Measurements from ENCODE around the gene MCF2L2.

The MCF2L2 gene

DNA sequence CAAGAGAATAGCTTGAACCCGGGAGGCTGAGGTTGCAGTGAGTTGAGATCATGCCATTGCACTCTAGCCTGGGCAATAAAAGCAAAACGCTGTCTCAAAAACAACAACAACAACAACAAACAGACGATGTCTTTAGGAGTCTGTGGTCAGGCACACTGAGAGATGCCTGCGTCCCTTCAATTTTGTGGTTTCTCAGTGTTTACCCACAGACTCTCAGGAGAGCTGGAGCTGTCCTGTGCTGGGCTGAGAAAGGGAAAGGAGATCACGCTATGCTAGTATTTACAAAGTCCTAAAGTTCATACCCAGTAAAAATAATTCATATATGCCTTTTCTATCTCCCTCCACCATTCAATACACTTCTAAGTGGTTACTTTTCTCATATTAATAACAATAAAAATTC lies 272.2 kb downstream of the MCF2L2 start:
- no peak for DNase-seq

DNA sequence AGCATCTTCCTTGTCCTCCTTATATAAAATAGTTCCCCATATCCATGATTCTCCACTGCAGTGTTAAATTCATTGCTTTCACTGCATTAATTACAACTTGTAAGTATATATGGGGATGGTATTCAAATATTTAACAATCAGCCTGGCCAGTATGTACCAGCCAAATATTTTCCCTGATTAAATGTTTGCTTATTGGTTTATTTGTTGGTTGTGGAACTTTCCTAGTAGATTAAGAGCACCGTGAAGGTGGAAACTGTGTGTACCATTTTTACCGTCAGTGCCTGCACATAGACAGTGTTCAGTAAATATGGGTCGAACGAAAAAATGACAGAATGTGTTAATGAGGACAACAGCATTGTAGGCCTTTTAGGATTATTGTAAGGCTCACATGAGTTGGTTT lies 272.9 kb downstream of the MCF2L2 start:
- no peak for DNase-seq

DNA sequence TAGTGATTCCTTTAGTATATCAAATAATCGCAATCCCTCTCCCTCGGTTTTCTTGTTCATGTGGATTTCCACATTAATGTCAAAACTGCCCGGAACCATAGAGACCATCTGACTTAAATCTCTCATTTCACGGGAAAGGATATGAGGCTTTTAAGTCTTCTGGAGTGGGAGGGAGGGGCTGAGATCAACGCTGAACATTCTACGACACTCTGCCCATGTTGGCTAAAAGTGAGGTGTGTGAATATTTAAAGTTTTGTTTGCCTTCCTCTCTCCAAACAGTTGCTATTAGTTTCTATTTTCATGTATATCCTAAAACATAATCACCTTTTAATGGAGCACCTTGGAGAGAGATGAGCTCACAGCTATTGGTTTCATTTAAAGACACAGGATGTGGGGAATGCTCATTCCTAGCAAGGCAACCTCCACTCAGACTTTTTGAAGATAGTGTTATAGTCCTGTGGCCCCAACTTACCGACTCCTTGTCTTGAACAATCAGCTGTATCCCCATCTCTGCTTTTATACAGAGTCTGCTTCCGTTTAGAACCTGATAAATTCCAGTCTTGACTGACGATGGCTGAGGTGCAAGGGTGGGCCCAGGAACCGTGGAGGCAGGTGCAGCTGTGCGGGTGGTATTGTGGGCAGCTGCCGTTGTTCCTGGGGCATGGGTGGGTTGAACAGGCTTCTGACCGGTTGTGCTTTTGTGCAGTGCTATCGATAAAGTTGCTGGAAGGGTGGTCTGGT lies 275.0 kb downstream of the MCF2L2 start:
- DNase-seq: no peak

DNA sequence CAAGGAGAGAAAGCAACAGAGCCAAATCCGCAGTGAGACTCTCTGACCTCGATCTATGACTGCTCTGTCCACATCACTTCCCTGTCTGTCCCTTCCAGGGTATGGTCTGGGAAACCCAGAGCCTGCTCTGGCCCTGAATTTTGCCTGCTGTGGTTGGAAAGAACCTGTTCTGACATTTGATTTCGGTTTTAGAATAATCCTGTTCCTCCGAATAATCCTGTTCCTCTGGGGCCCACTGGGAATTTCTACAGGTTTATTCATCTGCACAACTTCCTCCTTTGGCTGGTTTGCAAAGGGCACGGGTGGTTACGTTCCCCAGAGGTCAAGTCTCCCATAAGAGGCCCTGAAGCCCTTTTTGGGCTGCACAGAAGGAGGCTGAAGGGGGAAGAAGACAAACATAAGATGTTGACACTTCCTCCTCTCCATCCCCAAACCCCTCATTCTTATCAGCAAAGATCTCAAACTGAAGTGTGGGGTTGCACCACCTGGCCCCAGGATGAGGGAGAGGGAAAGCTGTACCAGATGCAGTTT lies 276.5 kb downstream of the MCF2L2 start:
- DNase-seq: no peak

DNA sequence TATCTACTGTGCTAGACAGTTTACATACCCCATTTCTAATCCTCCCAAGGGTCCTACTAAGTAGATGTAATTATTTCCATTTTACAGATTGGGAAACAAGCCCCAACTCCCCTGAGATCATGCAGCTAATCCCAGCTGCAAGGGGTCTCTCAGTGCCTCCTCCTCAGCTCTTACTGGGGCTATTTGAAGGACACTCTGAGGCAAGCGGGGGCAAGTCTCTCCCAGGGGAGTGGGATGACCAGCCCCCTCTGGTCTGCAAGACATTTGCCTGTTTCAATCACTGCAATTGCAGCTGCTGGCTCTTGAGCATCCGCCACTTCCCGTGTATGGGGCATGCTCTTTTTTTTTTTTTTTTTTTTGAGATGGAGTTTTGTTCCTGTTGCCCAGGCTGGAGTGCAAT lies 277.3 kb downstream of the MCF2L2 start:
- DNase-seq: no peak

DNA sequence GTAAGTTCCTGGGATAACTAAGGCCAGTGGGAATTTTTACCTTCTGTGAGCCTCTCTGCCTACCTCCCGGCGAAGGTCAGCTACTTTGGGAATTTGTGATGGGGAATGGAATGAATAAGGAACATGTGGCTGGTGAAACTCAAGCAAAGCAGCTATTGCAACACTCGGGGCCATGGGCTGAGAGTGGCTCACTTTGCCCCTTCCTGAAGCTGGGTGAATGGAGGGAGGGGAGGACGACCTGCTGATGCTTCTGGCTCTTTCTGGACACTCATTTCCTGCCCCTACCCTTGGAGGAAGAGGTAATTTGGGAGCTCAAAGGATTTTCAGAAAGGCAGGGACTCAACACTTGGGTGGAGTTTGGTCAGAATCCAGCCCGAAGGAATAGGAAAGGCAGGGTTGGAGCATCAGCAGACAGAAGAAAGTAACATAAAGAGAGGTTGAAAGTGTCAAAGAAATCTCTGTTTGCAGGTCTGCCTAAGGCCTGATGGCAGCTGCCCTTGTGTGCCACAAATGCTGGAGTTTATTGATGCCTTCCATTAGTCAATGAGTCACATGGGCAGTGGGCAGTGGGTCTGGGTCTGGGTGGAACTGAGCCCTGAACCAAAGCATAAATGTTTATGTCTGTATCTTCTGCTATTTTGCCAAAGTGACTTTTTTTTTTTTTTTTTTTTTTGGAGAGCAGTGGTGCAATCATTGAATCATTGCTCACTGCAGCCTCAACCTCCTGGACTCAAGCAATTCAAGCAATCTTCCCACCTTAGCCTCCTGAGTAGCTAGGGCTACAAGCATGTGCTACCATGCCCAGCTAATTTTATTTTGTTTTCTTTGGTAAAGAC lies 278.3 kb downstream of the MCF2L2 start:
- DNase-seq: no peak

DNA sequence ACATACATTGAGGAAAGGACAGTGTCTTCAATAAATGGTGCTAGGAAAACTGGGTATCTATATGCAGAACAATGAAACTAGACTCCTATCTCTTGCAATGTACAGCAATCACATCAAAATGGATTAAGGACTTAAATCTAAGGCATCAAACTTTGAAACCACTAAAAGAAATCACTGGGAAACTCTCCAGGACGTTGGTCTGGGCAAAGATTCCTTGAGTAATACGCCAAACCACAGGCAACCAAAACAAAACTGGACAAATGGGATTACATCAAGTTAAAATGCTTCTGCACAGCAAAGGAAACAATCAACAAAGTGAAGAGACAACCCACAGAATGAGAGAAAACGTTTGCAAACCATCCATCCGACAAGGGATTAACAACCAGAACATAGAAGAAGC lies 280.4 kb downstream of the MCF2L2 start:
- DNase-seq: no peak

DNA sequence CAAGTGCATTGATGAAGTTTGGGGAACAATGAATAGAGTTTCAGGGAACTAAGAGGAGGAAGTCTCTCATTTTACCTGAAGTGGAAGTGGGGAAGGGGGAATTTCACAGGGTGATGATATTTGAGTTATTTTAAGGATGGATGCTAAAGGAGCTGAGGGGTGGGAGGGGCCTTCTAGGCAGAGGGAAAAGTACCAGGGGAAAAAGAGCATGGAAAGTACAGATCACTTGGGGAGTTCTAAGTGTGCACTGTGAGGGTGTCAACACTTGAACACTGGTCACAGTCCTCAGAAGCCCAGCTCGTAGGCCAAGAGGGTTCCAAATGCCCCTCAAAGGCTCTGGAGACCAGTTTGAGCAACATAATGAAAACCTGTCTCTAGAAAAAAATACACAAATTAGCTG lies 284.1 kb downstream of the MCF2L2 start:
- no peak for DNase-seq

DNA sequence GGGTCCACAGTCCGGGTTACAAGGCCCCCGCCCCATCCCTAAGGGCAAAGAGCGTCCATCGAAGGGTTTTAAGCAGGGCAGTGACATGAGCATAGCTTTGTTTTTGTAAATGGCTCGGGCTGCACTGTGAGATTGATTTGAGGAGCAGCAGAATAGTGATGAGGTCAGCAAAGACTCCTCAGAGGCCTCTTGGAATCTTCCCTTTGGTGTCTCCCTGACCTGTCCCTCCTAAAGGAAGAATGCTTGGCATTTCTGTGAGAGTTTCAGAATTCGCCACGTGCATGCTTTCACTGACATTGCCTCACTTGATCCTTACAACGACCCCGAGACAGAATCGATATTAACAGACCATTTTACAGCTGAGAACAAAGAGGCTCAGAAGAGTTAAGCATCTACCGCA lies 286.2 kb downstream of the MCF2L2 start:
- DNase-seq: no peak

DNA sequence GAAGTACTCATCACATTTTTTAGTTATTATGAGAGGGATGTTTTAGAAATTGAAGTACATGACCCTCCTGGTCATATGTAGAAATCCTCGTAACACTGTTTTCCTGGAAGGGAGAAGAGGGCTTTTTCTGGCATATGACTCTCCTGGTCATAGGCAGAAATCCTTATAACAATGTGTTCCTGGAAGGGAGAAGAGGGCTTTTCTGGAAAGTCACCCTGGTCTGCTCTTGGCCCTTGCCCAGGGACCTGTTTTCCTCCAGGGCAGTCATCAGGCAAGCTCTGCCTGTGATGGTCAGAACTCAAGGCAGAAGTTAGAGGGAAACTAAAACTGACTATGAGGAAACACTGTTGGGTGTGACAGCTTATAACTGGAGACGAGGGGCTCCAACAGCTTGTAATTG lies 293.6 kb downstream of the MCF2L2 start:
- no peak for DNase-seq

DNA sequence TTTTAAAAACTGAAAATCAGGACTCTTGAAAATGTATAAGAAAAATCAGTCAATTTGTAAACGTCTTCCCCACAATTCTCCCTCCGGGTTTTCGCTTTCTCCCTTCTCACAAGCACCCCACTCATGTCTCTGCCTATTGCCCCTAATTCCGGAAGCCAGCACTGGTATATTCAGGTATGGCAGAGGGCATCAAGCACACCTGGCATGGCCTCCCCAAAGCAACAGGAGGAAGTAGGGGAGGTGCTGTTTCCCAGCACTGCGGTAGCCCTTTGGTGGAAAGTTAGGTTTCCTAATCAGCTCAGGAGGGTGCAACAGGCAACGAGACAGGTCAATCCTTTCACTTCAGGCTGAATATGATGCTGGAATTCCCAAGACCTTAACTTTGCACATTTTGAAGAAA lies 296.0 kb downstream of the MCF2L2 start:
- DNase-seq: no peak

DNA sequence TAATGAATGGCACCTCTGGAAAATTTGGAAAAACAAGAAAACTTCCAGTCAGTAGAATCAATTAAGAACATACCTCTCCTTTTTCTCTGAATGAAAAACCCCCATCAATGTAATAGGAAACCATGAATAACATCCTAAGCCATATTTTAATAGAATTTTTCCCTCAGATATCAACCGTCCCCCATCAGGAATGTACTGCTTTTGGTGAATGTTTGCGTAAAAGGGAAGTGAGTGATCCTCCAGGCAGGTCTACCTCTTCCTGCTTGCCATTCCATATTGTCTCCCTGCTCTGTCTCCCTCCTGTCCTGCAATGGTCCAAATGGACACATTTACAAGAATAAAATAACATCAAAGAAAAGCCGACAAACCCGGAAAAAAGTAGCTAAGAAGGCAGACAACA lies 296.7 kb downstream of the MCF2L2 start:
- DNase-seq: no peak

DNA sequence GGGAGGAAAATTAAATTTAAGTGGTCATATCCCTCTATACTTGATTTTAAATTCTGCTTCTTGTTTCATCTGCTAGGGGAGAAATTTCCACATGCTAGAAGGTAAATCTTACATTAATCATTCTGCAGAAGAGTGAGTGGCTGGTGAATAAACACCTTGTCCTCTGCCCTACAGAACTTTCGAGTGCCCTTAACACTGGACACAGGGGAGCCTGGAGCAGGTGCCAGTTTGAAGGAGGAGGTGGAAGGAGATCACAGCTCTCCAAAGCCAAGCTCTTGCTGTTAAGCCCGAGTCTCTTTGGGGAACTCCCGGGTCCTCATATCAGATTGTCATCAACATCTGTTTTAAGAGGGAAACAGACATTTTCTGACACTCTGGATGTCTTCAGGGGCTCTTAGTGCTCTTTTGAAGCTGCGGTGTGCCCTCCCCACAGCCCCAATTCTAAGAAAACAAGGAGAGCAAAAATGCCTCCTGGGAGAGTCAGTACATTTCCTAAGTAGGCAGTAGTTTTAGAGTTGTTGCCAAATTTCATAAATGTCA lies 297.2 kb downstream of the MCF2L2 start:
- DNase-seq: no peak

DNA sequence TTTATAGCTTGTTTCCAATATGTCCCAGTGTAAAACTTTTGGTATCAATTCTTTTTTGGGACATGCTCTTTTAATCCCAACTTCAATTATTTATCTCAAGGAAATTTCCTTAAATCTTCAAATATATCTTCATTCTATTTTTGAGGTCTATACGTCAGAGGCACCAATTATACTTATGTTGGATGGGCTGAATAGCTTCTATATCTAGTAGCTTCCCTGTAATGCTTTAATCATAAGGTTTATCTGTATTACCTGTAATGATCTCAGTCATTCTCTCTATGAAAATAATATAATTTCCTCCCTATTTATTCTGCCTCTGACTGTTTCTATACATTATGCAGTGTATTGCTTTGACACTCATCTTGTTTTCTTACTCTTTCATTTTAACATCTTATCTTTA lies 299.2 kb downstream of the MCF2L2 start:
- DNase-seq: no peak

DNA sequence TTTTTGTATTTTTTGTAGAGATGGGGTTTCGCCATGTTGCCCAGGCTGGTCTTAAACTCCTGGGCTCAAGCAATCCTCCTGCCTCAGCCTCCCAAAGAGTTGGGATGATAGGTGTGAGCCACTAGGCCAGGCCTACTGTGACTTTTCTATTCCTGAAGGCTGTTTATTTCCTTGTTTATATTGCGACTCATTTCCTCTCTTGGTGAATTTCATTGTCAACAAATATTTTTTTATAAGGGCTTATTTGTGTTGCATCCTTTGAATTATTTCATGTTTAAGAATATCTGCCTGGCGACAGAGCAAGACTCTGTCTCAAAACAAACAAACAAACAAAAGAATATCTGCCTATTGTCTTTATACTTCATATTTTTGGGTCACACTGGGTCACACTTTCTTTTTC lies 299.7 kb downstream of the MCF2L2 start:
- DNase-seq: no peak

Measured in NCI-H510A (cell line).